Measurements from ENCODE around the gene PLB1.

DNA sequence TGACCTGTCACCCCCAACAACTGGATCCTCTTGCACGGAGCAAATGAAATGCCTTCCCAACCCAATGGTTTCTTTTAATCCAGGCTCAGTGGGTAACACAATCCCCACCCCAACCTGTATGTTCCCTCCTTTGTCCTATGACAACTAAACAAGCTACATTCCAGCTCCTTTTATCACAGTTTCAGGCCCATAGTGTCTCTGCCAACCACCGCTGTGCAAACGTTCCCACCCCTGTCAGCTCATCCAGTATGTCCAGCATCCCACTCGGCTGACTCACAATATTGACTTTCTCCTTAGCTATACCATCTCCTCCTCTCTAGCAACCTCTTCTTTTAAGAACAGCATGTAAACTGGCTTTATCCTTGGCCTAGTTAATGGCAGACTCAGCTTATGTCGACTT is 137.9 kb downstream of the PLB1 start:
- no peak for TF ChIP-seq SPI1 (IDR thresholded peaks at IDR 0.05; ENCODE audit: borderline replicate concordance, low read depth, low read length)
- no peak for TF ChIP-seq MTA2 (IDR thresholded peaks at IDR 0.05; ENCODE audit: low read depth)
- TF ChIP-seq NR1H2 (CRISPR knock-in tag; IDR thresholded peaks at IDR 0.05) = no peak
- TF ChIP-seq RBM22 (IDR thresholded peaks at IDR 0.05; ENCODE audit: low read depth, low read length, poor library complexity, severe bottlenecking) = no peak
- TF ChIP-seq NEUROD1 (IDR thresholded peaks at IDR 0.05; ENCODE audit: borderline replicate concordance, low read depth, low read length, partially characterized antibody) = no peak
- TF ChIP-seq ZEB2 (IDR thresholded peaks at IDR 0.05) = no peak
- no peak for TF ChIP-seq SP2 (IDR thresholded peaks at IDR 0.05; ENCODE audit: extremely low read depth, low read depth, low read length, poor library complexity, severe bottlenecking)
- no peak for TF ChIP-seq BACH1 (tag; IDR thresholded peaks at IDR 0.05)
- no peak for TF ChIP-seq CEBPB (tag; IDR thresholded peaks at IDR 0.05)
- TF ChIP-seq BHLHE40 (IDR thresholded peaks at IDR 0.05; ENCODE audit: low read length) = no peak
- no peak for TF ChIP-seq JUNB (CRISPR knock-in tag; conservative IDR thresholded peaks at IDR 0.05)

Data from K562 (cell line).